Suprapubic skin (tissue), 4 donors: ENCODE data around the gene UNC119B. TPM values are rescaled to one million over a fixed set of nuclear protein-coding genes. Genes with fewer than 3 reads are reported as not detected.
A peak's percentile ranks its signal among the peaks of the same experiment; 100 is the strongest.

ENCODE experiments used
- DNase-seq, 2 donors: peaks; one replicate each; pipeline ENCODE4 v3.0.0-alpha.2; 2019; ENCODE audit warnings: low spot score in 2 of 2
- H3K27ac ChIP-seq: fragments of 200-600 bp; sonication (generic); one replicate; pipeline ENCODE4 v1.5.1; 2019
- H3K27me3 ChIP-seq: fragments of 200-600 bp; sonication (generic); one replicate; pipeline ENCODE4 v1.5.1; 2019
- H3K36me3 ChIP-seq: fragments of 200-600 bp; sonication (generic); one replicate; pipeline ENCODE4 v1.5.1; 2019
- H3K4me1 ChIP-seq: fragments of 200-600 bp; sonication (generic); one replicate; pipeline ENCODE4 v1.5.1; 2019
- H3K4me3 ChIP-seq: fragments of 200-600 bp; sonication (generic); one replicate; pipeline ENCODE4 v1.5.1; 2019; ENCODE audit warnings: mild to moderate bottlenecking
- H3K9me3 ChIP-seq: fragments of 200-600 bp; sonication (generic); one replicate; pipeline ENCODE4 v1.5.1; 2019
- CTCF ChIP-seq, 2 donors: fragments of 200-600 bp in 1 of 2; fragments of 450-650 bp in 1 of 2; sonication (generic) in 1 of 2; IDR thresholded peaks; one replicate each; pipeline ENCODE4 v1.5.1; 2016 to 2019; ENCODE audit warnings: antibody characterized with exemption in 2 of 2, mild to moderate bottlenecking in 1 of 2, moderate library complexity in 1 of 2
- EP300 ChIP-seq: sonication (generic); formaldehyde crosslinking; IDR thresholded peaks from one replicate; pipeline ENCODE4 v1.6.1; 2017; ENCODE audit warnings: antibody characterized with exemption
- POLR2A ChIP-seq, 2 donors: fragments of 450-650 bp; IDR thresholded peaks; one replicate each; pipeline ENCODE4 v1.6.1; 2017; ENCODE audit warnings: antibody characterized with exemption in 2 of 2, mild to moderate bottlenecking in 2 of 2, moderate library complexity in 2 of 2
- POLR2AphosphoS5 ChIP-seq, 3 donors: sonication (generic); formaldehyde crosslinking; IDR thresholded peaks; one replicate each; pipeline ENCODE4 v1.6.1; 2017; ENCODE audit warnings: antibody characterized with exemption in 3 of 3
- WGBS: methylation state at CpG from one replicate; pipeline ENCODE4 v1.1.5; 2018; 5-methylcytosine and 5-hydroxymethylcytosine counted together
- total RNA-seq, 4 donors: library from RNA; depleted of rRNA; stranded (reverse); fragments of >200 nt; gene quantifications; one replicate each; pipeline ENCODE4 v1.1.0, GENCODE V29; 2016

Gene UNC119B
- total RNA-seq, 4 donors from 2014 or later = 14.2 to 27.6 (median 19.3) TPM

GRCh38 chr12:120762086-120762485, 51.8 kb downstream of the UNC119B start:
- no peaks in the 10 kb centered on the region for H3K9me3 ChIP-seq
- H3K4me1 ChIP-seq = peaks cover 20% of the 10 kb centered on the region
- H3K4me3 ChIP-seq = no peak overlapping the region
- H3K27ac ChIP-seq = peak overlapping the region; percentile 77
- DNase-seq = no peak
- peaks cover 54% of the 10 kb centered on the region for H3K36me3 ChIP-seq
- 55% methylated on average over 6 of the region's 6 CpGs for WGBS
- TF ChIP-seq CTCF (IDR thresholded peaks at IDR 0.05) = no peak
- no peak for TF ChIP-seq POLR2A (IDR thresholded peaks at IDR 0.05)
- TF ChIP-seq POLR2AphosphoS5 (IDR thresholded peaks at IDR 0.05) = no peak
- TF ChIP-seq EP300 = no peak
- H3K27me3 ChIP-seq = no peaks in the 10 kb centered on the region

GRCh38 chr12:120763250-120763649, 53.0 kb downstream of the UNC119B start:
- Histone ChIP-seq H3K27ac (no peak overlapping the region), H3K27me3 (no peaks in the 10 kb centered on the region), H3K4me3 (no peak overlapping the region), H3K36me3 (peaks cover 66% of the 10 kb centered on the region), H3K9me3 (no peaks in the 10 kb centered on the region), H3K4me1 (peaks cover 20% of the 10 kb centered on the region)
- WGBS = 69% methylated on average over 3 of the region's 3 CpGs
- TF ChIP-seq POLR2A (IDR thresholded peaks at IDR 0.05) (no peak), EP300 (no peak), CTCF (IDR thresholded peaks at IDR 0.05) (no peak), POLR2AphosphoS5 (IDR thresholded peaks at IDR 0.05) (no peak)
- DNase-seq = no peak

GRCh38 chr12:120764816-120765215, 54.6 kb downstream of the UNC119B start:
- WGBS = 91% methylated on average over 9 of the region's 9 CpGs
- Histone ChIP-seq H3K27ac (no peak overlapping the region), H3K4me1 (peaks cover 20% of the 10 kb centered on the region), H3K36me3 (peaks cover 80% of the 10 kb centered on the region), H3K4me3 (no peak overlapping the region), H3K9me3 (no peaks in the 10 kb centered on the region), H3K27me3 (no peaks in the 10 kb centered on the region)
- TF ChIP-seq EP300 (no peak), POLR2AphosphoS5 (IDR thresholded peaks at IDR 0.05) (no peak), POLR2A (IDR thresholded peaks at IDR 0.05) (no peak), CTCF (IDR thresholded peaks at IDR 0.05) (no peak)
- no peak for DNase-seq

- Histone ChIP-seq H3K27ac (no peak overlapping the region), H3K9me3 (no peaks in the 10 kb centered on the region), H3K4me1 (peaks cover 10% of the 10 kb centered on the region), H3K36me3 (peaks cover 90% of the 10 kb centered on the region), H3K4me3 (no peak overlapping the region), H3K27me3 (no peaks in the 10 kb centered on the region)
- 96% methylated on average over 4 of the region's 5 CpGs for WGBS
- no peak for DNase-seq
- no peak for TF ChIP-seq POLR2A (IDR thresholded peaks at IDR 0.05)
- TF ChIP-seq CTCF (IDR thresholded peaks at IDR 0.05) = no peak
- no peak for TF ChIP-seq POLR2AphosphoS5 (IDR thresholded peaks at IDR 0.05)
- TF ChIP-seq EP300 = no peak
These were observed 56.3 kb downstream of the UNC119B start for GRCh38 chr12:120766566-120766965.

- no peak for DNase-seq
- TF ChIP-seq POLR2A (IDR thresholded peaks at IDR 0.05) (no peak), EP300 (no peak), POLR2AphosphoS5 (IDR thresholded peaks at IDR 0.05) (no peak), CTCF (IDR thresholded peaks at IDR 0.05) (no peak)
- Histone ChIP-seq H3K27me3 (no peaks in the 10 kb centered on the region), H3K4me3 (no peak overlapping the region), H3K27ac (no peak overlapping the region), H3K9me3 (no peaks in the 10 kb centered on the region), H3K4me1 (peaks cover 2% of the 10 kb centered on the region), H3K36me3 (peaks cover 94% of the 10 kb centered on the region)
- WGBS = 79% methylated on average over 11 of the region's 11 CpGs
These were observed 57.1 kb downstream of the UNC119B start for GRCh38 chr12:120767071-120768024.
